ENCODE data around the gene SPOCK1. TPM values are rescaled to one million over a fixed set of nuclear protein-coding genes. Genes with fewer than 3 reads are reported as not detected.

The SPOCK1 gene
- total RNA-seq, 1 donor from 2014 or later, result 43.4 TPM

- intact Hi-C loops (cut with DNase I), result no loop called here
- no peak for DNase-seq (ENCODE audit: low spot score)
Observed at GRCh38 chr5:137167187-137167586, 331.9 kb downstream of the SPOCK1 start.

- no peak for DNase-seq (ENCODE audit: low spot score)
- intact Hi-C loops (cut with DNase I), result no loop called here
Observed at GRCh38 chr5:137164961-137165360, 334.2 kb downstream of the SPOCK1 start.

DNA sequence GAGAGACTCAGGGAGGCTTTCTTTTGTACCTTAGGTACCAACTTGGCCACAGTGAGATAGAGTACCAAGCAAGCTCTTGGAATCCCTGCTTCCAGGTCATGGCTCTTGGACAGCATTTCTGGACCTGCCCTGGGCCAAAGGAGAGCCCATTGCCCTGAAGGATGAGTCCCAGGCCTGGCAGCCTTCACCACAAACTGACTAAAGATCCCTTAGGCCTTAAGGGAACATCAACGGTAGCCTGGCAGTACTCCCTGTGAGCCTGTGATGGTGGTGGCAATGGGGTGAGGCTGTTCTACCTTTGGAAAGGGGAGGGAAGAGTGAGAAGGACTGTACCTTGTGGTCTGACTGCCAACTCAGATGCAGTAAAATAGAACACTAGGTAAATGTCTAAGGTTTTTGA lies 334.6 kb downstream of the SPOCK1 start:
- DNase-seq (ENCODE audit: low spot score), result no peak
- intact Hi-C loops (cut with DNase I), result no loop called here

- intact Hi-C loops (cut with DNase I), result no loop called here
- DNase-seq (ENCODE audit: low spot score), result no peak
Observed at GRCh38 chr5:137158691-137159090, 340.4 kb downstream of the SPOCK1 start.

DNA sequence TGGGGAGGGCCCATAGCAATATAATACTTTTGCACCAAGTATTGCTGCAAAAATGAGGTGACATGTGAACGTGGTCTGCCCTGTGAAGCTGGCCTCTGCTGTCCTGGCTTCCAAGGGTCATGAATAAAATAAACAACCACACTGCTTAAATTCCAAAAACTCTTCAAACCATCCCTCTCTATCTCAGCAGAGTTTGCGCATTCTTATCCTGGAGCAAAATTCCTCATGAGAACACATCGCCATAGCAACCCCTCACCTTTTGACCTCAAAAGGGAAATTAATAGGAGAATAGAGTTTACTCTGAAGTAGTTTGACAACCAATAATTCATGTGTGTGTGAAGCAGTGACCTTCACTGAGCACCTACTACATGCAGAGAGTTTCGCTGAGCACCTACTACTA lies 342.9 kb downstream of the SPOCK1 start:
- intact Hi-C loops (cut with DNase I), result no loop called here
- no peak for DNase-seq (ENCODE audit: low spot score)

- DNase-seq (ENCODE audit: low spot score), result no peak
- intact Hi-C loops (cut with DNase I), result no loop called here
Observed at GRCh38 chr5:137155261-137156000, 343.7 kb downstream of the SPOCK1 start.

DNA sequence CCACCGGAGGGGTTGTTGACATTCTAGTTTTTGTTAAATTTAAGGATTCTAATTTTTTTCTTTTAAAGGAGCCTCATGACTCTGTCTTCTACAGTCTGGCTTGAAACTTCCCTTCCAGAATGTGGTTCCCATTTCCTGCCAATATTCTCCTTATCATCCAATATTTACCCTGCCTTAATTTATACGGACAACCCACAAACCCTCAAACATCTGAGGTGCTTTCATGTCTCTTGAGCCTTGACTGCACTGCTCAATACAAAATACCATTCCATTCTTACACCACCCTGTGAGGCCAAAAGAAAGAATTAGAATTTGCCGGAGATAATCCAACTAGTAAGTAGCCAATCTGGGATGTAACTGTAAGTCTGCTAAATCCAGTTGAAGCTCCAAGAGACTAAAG lies 346.5 kb downstream of the SPOCK1 start:
- no peak for DNase-seq (ENCODE audit: low spot score)
- intact Hi-C loops (cut with DNase I), result no loop called here

DNA sequence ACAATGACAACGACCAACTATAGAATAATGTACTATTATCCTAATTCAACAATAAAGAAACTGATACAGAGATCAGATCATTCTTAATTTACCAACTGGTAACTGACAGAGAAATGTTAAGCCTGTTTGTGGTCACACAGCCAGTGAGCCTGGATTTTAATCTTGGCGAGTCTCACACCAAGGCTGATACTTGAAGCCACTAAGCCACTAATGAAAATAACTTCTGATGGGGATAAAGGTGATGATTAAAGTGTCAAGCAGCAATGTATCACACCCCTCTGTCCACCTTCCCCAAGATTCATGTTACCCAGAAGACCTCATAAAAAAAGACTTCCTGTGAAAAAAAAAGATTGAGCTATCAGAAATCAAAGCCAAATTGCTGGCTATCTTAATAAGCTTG lies 350.5 kb downstream of the SPOCK1 start:
- no peak for DNase-seq (ENCODE audit: low spot score)
- intact Hi-C loops (cut with DNase I), result no loop called here

DNA sequence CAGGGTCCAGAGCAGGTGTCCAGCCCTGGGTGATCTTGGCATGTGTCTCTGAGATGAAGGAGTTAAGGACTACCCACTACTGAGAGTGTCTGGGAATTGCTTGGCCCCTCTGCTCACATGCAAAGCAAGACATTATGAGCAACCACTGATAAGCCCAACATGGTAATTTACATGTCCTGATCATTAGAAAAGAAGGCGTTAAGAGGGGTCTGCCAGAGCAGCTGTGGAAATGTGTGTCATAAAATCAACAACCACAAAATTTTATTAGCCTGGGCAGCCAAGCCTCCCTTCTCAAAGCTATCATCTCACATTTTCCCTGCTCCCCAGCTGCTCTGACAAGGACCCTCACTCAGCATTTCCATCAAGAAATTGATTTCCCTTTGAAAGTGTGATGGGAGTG lies 351.0 kb downstream of the SPOCK1 start:
- DNase-seq (ENCODE audit: low spot score), result no peak
- intact Hi-C loops (cut with DNase I), result no loop called here

- DNase-seq (ENCODE audit: low spot score), result no peak
- intact Hi-C loops (cut with DNase I), result no loop called here
Observed at GRCh38 chr5:137147346-137147745, 351.8 kb downstream of the SPOCK1 start.

GRCh38 chr5:137146402-137146890 lies 352.7 kb downstream of the SPOCK1 start:
- DNase-seq (ENCODE audit: low spot score), result no peak
- intact Hi-C loops (cut with DNase I), result no loop called here

DNA sequence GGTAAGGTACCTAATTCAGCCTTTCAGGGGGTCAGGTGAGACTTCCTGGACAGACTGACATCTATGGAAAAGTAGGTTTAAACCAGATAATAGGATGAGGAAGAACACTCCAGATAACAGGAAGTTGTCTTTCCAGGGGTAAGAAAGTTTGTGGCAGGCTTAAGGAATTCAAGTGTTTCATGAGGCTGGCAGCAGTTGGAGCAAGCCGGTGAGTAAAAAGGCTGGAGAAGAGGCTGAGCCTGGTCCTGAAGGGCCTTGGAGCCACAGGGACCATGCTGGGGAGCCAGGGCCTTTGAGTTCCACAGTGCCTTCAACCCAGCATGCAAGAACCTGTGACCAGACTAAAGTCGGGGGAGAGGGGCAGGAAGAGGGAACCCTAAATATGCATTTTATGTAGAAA lies 353.4 kb downstream of the SPOCK1 start:
- no peak for DNase-seq (ENCODE audit: low spot score)
- intact Hi-C loops (cut with DNase I), result no loop called here

DNA sequence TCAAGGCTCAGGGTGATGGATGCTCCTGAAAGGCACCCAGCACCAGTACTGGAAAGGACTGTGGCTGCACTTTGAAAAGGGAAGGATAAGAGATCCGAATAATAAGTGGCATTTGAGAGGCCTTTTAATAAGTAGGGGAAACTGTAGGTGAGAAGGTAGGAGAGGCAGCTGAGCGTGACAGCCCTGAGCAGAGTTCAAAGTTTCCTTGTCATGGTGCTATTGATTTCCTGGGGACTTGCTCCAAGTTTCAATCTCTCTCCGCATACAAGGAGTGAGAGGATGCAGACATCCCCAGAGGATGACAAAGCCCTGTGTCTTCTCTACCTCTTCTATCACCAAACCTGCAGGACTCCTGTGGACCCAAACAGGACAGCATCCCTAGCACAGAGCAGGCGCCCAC lies 354.5 kb downstream of the SPOCK1 start:
- DNase-seq (ENCODE audit: low spot score), result no peak
- intact Hi-C loops (cut with DNase I), result no loop called here

GRCh38 chr5:137142764-137143605 lies 356.1 kb downstream of the SPOCK1 start:
- no peak for DNase-seq (ENCODE audit: low spot score)
- intact Hi-C loops (cut with DNase I), result no loop called here

- no peak for DNase-seq (ENCODE audit: low spot score)
- intact Hi-C loops (cut with DNase I), result no loop called here
Observed at GRCh38 chr5:137142346-137142745, 356.8 kb downstream of the SPOCK1 start.

GRCh38 chr5:137141779-137142178 lies 357.3 kb downstream of the SPOCK1 start:
- intact Hi-C loops (cut with DNase I), result no loop called here
- DNase-seq (ENCODE audit: low spot score), result no peak

- intact Hi-C loops (cut with DNase I), result no loop called here
Observed at GRCh38 chr5:137136991-137137632, 362.0 kb downstream of the SPOCK1 start.

GRCh38 chr5:137134920-137135532 lies 364.1 kb downstream of the SPOCK1 start:
- intact Hi-C loops (cut with DNase I), result no loop called here
- DNase-seq (ENCODE audit: low spot score), result no peak

More at GRCh38 chr5:137136991-137137632, 362.0 kb downstream of the SPOCK1 start:
- DNase-seq (ENCODE audit: low spot score), result no peak

DNA sequence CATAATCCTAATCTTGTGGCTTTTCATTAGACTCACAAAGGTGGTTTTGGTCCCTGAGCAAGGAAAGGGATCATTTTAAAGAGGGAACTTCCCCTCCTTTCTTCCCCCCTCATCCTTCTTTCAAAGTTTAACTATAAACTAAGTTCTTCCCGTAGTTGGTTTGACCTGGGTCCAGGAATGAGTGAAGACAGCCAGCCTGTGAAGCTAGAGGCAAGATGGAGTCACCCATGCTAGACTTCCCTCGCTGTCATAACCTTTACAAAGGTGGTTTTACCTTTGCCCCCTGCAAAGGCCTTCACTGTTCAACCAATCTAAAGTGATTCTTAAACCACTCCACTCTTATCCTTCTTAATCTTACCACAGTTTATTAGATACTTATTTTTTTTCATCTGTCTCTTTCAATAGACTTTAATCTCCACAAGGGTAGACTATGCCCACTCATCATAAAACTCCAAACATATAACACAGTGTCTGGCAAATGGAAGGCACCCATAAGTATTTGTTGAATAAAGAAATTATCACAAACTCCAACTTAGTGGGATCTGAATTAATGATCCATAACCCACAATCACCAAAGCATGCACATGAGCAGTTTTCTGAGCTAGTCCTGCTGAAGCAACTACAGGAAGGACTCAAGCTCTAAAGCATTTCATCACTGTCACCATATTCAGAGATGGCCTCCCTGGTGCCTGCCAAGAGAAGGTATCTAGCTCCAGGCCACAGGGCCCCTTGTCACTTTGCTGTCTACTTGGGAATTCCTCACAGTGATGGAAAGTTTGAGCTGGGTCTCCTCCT lies 369.0 kb downstream of the SPOCK1 start:
- intact Hi-C loops (cut with DNase I), result no loop called here
- DNase-seq (ENCODE audit: low spot score), result no peak
